Right renal pelvis (tissue), 4 donors: ENCODE results near the gene THYN1. TPM values are rescaled to one million over a fixed set of nuclear protein-coding genes. Genes with fewer than 3 reads are reported as not detected.
"Not testable (repeated sequence)": the region's sequence is repeated elsewhere in the genome, so short reads cannot be mapped to it uniquely, and the experiment has no call there.

Experiments
- DNase-seq, 4 donors: peaks; one replicate each; pipeline ENCODE4 v3.0.0-alpha.2; 2013; ENCODE audit warnings: low read depth in 4 of 4, low spot score in 3 of 4, missing footprints in 1 of 4
- polyA plus RNA-seq, 4 donors: library from polyadenylated mRNA; unstranded; fragments of 120-200 nt; gene quantifications; one replicate each; pipeline ENCODE4 v1.2.1, GENCODE V29; 2013; ENCODE audit not compliant: insufficient read length in 4 of 4

THYN1 gene
- polyA plus RNA-seq, result 10 to 100 TPM; 76.1 to 82.5 (median 81.2) TPM

DNA sequence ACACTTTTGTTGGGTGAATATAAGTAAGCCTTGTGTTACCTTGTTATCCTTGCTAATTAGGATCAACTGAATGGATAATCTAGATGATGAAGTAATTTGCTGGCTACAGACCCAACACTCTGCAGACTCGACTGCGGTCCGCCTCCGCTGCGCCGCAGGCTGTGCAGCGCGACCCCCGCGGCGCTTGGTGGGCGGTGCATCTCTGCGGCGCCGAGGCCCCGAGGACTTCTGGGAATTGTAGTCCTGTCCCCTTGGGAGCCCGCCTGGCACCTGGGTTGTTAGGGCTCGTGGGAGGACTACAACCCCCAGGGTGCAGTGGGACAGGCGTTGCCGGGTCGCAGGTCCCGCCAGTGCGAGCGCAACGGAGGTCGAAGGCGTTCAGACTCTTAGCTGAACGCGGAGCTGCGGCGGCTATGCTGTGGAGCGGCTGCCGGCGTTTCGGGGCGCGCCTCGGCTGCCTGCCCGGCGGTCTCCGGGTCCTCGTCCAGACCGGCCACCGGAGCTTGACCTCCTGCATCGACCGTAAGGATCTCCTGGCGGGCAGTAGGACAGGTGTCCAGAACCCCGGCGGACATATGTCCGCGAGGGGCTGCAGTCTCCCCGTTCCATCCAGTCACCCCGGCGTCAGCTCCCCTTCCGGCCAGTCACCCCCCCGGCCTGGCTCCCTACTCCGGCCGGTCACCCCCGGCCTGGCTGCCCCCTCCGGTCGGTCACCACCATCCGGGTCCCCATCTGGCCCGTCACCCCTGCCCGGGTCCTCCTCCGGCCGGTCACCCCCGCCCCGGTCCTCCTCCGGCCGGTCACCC is at the start of gene THYN1, which contains the start of gene ACAD8:
Gene THYN1, minus strand, starts transcription at position 165 of the 806 bp plus-strand sequence. CDS start 470 bp downstream, outside the sequence.
Gene ACAD8, plus strand, starts transcription at position 381 of the 806 bp plus-strand sequence. Its CDS starts 33 bp downstream, at position 414.
- DNase-seq, result peak; percentile 93 to 94 (median 93)

- no peak for DNase-seq
Measured at GRCh38 chr11:134294664-134295063, 41.5 kb upstream of the THYN1 start.

DNA sequence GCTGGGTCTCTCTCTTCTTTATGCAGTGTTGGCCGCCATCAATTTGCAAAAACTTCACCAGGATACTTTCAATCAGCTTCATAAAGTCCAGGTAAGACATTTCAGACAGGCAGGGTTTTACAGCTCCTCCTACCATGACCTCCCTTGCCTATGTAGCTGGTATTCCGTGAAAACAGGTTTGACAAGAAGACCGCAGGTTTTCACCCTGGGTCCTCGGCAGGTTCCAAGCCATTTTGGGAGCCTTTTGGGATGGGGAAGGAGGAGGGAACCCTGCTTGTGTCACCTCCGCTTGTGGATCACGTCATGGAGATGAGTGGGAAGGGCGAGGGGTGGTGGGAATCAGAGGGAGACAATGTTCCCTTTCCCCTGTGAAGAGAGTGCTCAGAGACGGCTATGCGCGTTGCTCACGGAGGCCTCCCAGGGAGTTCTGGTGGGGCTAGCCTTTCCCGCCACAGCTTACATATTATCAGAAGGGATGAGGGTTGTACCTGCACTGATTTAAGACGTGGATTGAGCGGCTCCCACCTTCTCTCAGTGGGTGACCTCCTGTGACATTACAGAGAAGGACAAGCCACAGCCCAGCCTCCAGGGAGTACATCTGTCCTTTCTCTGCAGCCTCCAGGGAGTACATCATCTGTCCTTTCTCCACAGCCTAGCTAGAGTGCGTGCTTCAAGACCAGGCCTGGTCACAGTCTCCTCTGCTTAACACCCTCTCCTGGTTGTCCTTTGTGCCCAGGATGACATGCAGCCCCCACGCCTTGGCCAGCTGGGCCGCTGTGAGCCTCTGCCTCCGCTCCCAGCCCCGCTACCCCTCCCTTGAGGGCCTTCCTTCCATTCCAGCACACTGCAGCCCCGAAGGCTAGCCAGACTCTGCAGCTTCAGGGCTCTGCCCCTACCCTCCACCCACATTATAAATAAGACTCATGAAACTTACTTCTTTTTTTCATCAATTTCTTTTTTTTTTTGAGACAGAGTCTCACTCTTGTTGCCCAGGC is 40.3 kb upstream of the THYN1 start:
- DNase-seq, result no peak

DNA sequence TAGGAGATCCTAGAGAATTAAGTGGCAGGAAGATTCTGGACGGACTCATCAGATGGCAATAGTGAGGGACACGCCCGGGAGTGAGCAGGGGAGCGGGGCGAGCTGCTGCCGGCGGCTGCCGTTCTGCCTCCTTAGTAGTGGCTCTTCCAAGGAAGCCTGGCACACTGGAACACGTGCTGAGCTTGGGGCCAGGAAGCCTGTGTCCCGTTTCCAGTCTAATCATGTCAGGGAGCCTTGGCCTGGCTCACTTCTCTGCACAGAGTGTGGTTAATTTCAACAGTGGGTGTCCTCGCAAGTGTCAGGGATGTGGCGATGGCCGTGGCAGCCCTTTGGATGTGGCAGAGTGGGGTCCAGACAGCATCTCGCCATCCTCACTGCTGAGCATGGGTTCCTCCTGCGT is 39.5 kb upstream of the THYN1 start:
- no peak for DNase-seq

GRCh38 chr11:134291196-134291595 is 38.0 kb upstream of the THYN1 start:
- no peak for DNase-seq

DNA sequence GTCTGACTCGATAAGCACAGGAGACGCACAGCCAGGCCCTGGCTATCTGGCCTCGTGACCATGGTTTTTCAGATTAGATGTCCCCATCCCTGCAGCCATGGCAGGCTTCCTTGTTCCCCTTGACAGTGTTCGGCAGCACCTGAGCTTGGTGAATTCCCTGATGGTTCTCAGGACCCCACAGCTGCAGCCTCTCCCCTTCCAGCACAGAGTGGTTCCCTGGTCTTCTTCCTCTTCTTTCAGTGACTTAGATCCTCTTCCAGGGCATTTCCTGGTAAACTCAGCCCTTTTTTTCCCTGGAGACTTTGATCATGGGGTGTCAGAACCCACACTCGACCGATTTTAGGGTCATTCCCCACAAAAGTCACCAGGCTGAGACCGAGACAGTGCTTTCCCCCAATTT is 37.5 kb upstream of the THYN1 start:
- DNase-seq, result no peak

DNA sequence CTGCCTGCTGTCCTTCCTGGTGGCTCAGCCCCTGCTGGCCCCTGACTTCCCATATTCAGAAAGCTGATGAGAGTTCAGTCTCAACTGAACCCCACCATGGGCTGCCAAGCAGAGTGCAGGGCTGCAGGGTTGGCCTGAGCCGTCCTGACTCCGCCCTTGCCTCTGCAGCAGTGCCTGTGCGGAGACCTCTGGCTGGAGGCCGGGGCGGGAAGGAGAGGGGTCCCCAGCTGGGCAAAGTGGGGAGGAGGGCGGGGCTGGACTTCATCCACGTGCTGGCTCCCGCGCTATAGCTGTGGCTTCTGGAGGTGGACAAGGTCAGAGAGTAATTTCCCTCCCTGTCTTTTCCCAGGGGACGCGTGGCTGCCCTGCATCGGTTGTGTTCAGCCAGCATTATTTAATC is 36.6 kb upstream of the THYN1 start:
- DNase-seq, result no peak

DNA sequence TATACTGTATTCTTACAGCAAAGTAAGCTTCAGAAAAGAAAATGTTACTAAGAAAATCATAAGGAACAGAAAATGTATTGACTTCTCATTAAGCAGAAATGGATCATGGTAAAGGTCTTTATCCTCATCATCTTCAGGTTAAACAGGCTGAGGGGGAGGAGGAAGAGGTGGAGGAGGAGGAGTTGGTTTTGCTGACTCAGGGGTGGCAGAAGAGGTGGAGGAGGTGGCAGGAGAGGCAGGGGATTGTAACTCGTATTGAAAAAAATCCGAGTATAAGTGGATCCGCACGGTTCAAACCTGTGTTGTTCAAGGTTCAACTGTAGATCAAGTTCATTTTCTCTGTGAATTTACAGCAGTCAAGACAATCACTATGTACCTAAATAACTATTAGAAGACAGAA is 36.0 kb upstream of the THYN1 start:
- DNase-seq, result no peak

DNA sequence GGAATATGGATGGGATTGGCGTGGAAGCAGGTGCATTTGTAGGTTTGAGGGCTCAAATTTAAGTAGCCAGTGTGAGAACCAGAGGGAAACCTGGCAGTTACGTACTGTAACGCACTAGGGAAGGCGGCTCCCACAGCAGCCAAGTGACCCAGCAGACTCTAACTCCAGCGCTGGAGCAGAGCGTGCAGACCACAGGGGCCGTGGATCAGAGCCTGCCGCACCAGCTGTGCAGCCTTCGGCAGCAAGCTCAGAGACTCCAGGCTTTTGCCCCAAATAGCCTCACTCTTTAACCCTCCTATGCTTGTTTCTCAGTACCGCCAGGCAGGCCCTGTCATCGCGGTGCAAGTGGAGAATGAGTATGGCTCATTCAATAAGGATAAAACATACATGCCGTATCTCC is 35.3 kb upstream of the THYN1 start:
- DNase-seq, result no peak

GRCh38 chr11:134287561-134287960 is 34.4 kb upstream of the THYN1 start:
- no peak for DNase-seq

- DNase-seq, result not testable (repeated sequence)
Measured at GRCh38 chr11:134284349-134284748, 31.2 kb upstream of the THYN1 start.

GRCh38 chr11:134283461-134284230 is 30.5 kb upstream of the THYN1 start:
- no peak for DNase-seq

DNA sequence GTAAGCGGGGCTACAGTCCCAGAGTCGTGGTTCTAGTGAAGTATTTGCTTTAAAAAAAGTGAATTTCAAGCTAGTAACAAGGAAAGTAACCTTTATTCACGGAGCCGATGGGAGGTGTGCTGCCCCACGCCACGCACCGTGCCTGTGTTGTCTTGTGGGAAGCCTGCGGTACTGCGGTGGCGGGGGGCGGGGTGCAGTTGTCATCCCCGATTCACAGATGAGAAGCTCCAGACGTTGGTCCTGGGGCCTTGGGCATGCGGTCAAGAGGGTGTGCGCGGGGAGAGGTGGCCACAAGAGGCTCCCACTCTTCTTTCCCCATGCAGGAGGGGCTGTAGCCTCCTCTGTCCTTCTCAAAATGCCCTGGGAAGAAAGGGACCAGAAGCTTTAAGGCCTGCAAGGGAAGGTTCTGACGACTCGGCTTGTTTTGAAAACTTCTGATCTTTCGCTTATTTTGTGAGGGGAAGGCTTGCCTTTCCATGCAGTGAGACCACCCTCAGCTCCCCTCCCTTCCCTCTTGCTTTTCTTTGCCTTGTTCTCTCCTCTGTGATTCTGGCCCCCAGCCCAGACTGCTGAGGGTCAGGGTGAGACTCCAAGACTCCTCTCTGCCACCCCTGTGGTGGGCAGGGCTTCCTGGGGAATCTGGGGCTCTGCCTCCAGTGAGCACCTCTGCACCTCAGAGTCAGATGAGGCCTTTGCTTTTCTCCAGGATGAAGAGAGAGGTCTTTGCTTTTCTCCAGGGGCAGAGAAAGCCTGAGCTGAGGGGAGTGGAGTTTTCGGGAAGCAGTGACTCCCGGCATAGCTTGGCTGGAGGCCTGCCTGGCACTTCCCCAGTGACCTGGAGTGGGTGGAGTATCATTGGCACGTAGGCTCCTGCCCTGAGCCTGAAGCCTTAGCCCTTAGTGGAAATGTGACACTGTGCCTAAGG is 29.2 kb upstream of the THYN1 start:
- DNase-seq, result no peak

- DNase-seq, result not testable (repeated sequence)
Measured at GRCh38 chr11:134281635-134282034, 28.5 kb upstream of the THYN1 start.

GRCh38 chr11:134278356-134278755 is 25.2 kb upstream of the THYN1 start:
- no peak for DNase-seq

DNA sequence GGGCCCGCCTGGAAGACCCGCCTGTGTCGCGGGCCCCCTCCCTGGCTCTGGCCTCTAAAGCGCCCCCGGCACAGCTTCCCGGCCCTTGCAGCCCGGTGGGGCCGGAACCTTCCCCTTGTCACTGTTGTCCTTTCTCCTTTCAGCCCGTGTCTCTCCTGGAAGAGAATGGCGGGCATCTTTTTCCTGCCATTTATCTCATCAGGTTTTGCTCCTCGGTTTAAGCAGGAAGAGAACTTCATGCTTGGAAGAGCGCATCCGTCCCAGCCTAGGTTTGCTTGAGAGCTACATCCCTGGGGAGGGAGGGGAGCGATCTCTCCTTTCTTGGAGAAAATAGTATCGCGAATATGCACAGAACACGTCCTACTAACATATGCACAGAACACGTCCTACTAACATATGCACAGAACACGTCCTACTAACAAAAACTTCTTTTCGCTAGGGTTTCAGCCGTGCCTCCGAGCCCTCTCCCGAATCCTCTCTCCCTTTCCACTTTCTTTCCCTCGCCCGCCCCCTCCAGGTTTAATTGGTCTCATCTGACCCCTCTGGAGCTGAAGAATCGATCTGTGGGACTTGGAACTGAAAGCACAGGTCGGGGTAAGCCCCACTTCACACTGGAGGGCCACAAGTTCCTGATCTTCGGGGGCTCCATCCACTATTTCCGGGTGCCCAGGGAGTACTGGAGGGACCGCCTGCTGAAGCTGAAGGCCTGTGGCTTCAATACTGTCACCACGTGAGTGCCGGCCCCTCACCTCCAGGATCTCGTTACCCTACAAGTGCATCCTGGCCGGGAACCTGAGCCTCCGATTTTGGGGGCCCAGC is 24.2 kb upstream of the THYN1 start:
- no peak for DNase-seq

DNA sequence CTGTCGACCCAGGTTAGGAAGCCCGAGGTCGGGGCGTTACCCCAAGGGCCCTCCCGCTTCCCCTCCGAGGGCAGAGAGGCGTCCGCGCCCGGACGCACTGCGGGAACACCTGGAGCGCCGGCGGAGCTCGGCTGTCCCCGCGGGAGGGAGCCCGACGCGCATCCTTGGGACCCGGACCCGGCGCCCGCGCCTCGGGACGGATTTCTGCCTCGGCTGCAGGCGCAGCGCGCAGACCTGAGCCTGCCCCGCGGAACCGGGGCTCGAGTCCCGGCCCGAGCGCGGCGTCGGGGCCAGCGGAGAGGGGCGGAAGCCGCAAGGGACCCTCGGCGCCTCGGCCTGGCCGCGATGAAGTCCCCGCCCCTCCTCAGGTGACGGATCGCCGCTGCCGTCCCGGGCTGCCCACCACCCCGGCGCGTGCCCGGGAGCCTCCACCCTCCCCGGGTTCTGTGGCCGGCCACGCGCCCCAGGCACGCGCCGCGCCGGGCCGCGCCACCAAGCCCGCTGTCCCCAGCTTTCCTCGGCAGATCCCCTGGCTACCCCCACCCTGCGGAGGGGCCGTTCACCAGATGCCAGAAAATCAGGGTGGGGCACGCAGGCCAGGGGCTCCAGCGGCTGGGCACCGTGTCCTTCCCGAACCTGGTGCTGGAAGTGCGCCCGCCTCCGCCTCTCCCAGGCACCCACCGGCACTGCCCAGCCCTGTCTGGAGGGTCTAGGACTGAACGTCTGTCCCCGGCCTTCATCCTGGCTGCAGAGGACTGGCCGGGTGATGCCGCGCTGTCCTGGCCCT is 23.4 kb upstream of the THYN1 start:
- DNase-seq, result no peak
